Kidney epithelial cell (primary cell): ENCODE measurements around the gene IGSF21. TPM values are rescaled to one million over a fixed set of nuclear protein-coding genes. Genes with fewer than 3 reads are reported as not detected.

Source experiments
- DNase-seq: peaks from one replicate; pipeline ENCODE4 v3.0.0-alpha.2; 2010; ENCODE audit warnings: low read depth
- H3K27me3 ChIP-seq: 2 replicates; pipeline ENCODE4 v1.6.0; 2011; ENCODE audit warnings: low read length; ENCODE audit not compliant: control insufficient read depth, insufficient read depth
- H3K36me3 ChIP-seq: 2 replicates; pipeline ENCODE4 v1.5.1; 2011; ENCODE audit warnings: low read length; ENCODE audit not compliant: control insufficient read depth, insufficient read depth
- H3K4me3 ChIP-seq: 2 replicates; pipeline ENCODE4 v1.5.1; 2011; ENCODE audit warnings: low read depth, mild to moderate bottlenecking, control low read depth, low read length
- CTCF ChIP-seq: IDR thresholded peaks from 2 replicates; pipeline ENCODE4 v1.5.1; 2011; ENCODE audit warnings: mild to moderate bottlenecking, moderate library complexity, low read length, control low read depth, inconsistent platforms; ENCODE audit not compliant: insufficient read depth, poor library complexity, severe bottlenecking
- total RNA-seq: library from RNA; depleted of rRNA; stranded (reverse); fragments of >200 nt; gene quantifications from 2 replicates; pipeline ENCODE4 v1.2.3, GENCODE V29; 2015

The IGSF21 gene
- total RNA-seq, 1 donor from 2014 or later, result not detected

- Histone ChIP-seq H3K27me3 (peaks cover 31% of the 10 kb centered on the region), H3K4me3 (no peak overlapping the region), H3K36me3 (no peaks in the 10 kb centered on the region)
- no peak for DNase-seq
- TF ChIP-seq CTCF, result no peak
Measured at GRCh38 chr1:18198260-18198659, 90.7 kb downstream of the IGSF21 start.

- no peak for DNase-seq
- Histone ChIP-seq H3K36me3 (no peaks in the 10 kb centered on the region), H3K4me3 (no peak overlapping the region), H3K27me3 (peaks cover 31% of the 10 kb centered on the region)
- TF ChIP-seq CTCF, result no peak
Measured at GRCh38 chr1:18199462-18199861, 91.9 kb downstream of the IGSF21 start.

- H3K27me3 ChIP-seq, result peaks cover 31% of the 10 kb centered on the region
- no peaks in the 10 kb centered on the region for H3K36me3 ChIP-seq
- H3K4me3 ChIP-seq, result no peak overlapping the region
- DNase-seq, result no peak
- no peak for TF ChIP-seq CTCF
Measured at GRCh38 chr1:18200136-18200717, 92.6 kb downstream of the IGSF21 start.

- Histone ChIP-seq H3K4me3 (no peak overlapping the region), H3K36me3 (no peaks in the 10 kb centered on the region), H3K27me3 (peaks cover 31% of the 10 kb centered on the region)
- DNase-seq, result no peak
- no peak for TF ChIP-seq CTCF
Measured at GRCh38 chr1:18200918-18201317, 93.3 kb downstream of the IGSF21 start.

GRCh38 chr1:18201997-18202719 lies 94.6 kb downstream of the IGSF21 start:
- no peaks in the 10 kb centered on the region for H3K36me3 ChIP-seq
- H3K4me3 ChIP-seq, result no peak overlapping the region
- no peak for DNase-seq
- no peak for TF ChIP-seq CTCF
- H3K27me3 ChIP-seq, result peaks cover 21% of the 10 kb centered on the region
